ENCODE data around the gene GSDME. TPM values are rescaled to one million over a fixed set of nuclear protein-coding genes. Genes with fewer than 3 reads are reported as not detected.
A peak's percentile ranks its signal among the peaks of the same experiment; 100 is the strongest.
"Not testable (repeated sequence)": the region's sequence is repeated elsewhere in the genome, so short reads cannot be mapped to it uniquely, and the experiment has no call there.

GSDME gene
- 28.2 and 33.7 TPM in 2 replicates for total RNA-seq
- 49.6 TPM for polyA plus RNA-seq (2012)

- DNase-seq (ENCODE audit: low read depth): peak; percentile 87
Observed at GRCh38 chr7:24757353-24758275, at the start of gene GSDME. Gene GSDME, minus strand, starts transcription at chr7:24757464. Its CDS starts 7,690 bp downstream, at chr7:24749774.

DNA sequence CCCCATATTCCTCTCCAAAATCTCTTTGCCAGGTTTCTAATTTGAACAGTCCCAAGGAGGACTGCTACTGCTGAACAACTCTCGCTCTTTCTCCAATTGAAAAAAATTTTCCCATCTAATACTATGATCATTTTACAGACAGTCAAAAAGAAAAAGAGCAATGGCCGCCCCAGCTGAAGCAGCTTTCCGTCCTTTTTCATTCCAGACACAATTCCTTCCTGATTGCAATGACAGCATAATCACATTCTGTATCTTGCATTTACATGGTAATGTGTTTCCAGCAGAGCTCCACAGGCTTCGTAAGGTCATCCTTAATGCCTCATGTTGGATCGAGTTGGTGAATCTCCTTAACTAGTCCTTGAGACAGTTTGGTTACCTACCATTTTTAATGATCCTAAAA, 45.0 kb upstream of the GSDME start:
- DNase-seq (ENCODE audit: low read depth): no peak

DNA sequence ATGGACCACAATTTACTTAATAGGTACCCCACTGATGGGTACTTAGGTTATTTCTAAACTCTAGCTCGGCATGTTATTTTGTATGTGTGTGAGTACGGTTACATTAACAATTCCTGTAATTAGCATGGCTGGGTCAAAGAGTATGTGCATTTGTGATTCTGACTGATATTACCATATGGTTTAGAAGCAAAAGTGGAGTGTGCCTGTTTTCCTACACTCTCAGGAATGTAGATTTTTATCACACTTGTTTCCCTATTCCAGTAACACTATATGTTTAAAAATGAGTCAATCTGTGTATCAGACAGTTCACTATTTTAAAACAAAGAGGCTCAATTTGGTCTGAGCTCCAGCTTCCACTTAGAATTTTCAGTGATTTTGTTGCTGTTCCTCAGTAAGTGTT, 44.6 kb upstream of the GSDME start:
- DNase-seq (ENCODE audit: low read depth): no peak

DNA sequence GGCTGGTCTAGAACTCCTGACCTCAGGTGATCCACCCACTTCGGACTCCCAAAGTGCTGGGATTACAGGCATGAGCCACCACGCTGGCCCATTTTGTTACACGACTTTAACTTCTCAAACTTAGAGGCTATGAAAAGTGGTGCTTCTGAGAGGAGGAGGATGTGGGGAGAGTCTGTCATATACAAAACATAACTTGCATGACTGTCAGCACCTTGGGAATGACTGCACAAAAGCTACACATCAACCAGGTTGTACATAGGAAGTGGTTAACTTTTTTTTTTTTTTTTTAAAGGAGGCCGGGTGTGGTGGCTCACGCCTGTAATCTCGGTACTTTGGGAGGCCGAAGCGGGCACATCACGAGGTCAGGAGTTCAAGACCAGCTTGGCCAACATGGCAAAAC, 43.4 kb upstream of the GSDME start:
- DNase-seq (ENCODE audit: low read depth): no peak

- DNase-seq (ENCODE audit: low read depth): no peak
Observed at GRCh38 chr7:24800073-24800472, 42.8 kb upstream of the GSDME start.

DNA sequence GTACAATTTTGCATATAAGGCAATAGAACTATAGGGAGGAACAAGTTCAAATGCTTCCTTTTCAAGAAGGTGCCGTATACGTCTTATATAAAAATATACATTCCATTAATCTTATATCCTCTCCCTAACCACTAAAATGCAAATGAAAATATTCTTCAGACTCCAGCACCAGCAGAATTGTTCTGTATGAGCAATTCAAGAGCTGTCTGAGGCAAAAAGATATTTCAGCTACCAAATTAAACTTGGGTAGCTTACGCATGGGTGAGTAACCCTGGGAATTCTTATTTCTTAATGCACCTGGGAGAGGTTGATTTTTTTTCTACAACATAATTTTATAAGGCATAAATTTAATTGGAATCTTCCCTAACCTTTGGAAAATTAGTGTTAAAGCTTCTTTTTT, 42.2 kb upstream of the GSDME start:
- no peak for DNase-seq (ENCODE audit: low read depth)

DNA sequence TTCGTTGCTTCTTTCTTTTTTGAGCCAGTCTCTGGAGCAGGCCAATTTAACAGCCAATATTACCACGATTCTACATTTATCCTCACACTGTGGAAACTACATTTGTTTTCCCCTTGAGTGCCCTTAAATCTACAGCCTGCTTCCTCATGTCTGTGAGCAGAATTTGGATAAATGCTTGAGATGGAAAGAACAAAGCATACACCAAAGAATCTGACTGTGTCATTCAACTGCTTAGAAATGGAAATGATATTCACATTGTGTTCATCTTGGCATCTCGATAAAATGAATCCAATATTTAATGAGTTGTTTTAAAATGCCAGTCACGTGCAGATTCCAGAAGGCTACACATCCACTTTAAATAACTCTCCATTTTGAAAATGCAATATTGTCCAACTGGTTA, 41.0 kb upstream of the GSDME start:
- DNase-seq (ENCODE audit: low read depth): no peak

GRCh38 chr7:24797270-24797669, 40.0 kb upstream of the GSDME start:
- DNase-seq (ENCODE audit: low read depth): no peak

DNA sequence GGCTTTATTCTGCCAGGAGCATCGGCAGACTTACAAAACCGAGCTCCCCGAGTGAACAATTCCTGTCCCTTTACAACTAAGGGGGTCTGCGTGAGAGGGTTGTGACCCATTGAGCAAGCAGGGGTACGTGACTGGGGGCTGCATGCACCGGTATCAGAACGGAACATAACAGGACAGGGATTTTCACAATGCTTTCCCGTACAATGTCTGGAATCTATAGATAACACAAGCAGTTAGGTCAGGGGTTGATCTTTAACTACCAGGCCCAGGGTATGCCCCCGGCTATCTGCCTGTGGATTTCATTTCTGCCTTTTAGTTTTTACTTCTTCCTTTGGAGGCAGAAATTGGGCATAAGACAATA, 38.1 kb upstream of the GSDME start:
- DNase-seq (ENCODE audit: low read depth): no peak

DNA sequence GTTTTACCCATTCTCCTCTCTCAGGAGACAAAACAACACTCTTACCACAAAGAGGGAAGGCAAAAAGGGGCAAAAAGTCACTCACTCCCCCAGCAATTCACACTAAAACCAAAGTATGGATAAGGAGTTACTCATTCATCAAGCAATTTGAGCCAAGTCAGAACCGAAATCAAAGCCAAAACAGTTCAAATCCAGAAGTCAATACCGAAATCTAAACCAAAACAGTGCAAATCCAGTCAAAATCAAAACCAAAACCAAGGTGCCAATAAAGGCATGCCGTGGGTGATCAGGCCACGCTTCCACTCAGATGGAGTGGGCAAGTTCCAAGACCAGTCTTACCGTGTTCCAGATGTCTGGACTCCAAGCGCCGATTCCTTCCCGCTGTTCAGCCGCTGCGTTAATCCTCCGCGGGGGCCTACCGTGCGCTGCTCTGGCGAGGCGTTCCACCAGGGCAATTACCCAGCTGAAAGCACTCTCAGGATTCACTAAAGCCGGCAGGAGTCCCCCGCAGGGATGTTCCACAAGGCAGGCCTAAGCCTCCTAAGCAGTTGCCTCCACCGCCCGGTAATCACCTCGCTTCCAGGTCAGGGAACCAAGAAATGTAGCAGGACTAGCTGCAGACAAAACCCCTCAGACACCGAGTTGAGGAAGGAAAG, 37.6 kb upstream of the GSDME start:
- not testable (repeated sequence) for DNase-seq (ENCODE audit: low read depth)

DNA sequence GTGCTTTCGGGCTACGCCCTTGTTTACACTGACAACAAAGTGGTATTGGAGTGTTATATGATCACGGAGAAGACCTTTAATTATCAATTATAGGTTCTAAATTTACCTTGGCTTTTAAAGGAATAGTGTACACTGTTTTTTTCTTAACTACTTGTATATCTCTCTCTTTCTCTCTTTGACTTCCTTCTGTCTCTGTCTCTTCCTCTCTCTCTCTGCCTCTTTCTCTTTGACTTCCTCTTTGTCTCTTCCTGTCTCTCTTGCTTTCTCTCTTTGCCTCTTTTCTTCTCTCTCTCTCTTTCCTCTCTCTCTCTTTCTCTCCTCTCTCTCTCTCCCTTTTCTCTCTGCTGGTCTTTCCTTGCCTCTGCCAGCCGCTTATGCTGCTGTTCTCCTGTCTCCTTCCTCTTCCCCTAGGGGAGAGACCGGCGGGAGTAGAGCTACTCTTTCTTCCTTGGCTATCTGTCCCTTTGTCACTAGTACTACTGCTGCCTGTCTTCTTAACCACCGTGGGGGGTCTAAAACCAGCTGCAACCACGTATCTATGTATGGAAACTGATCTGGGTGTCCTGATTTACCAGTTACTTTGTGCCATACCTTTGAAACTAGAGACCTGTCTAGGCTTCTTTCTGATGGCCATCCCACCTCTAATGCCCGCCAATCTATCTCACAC, 36.9 kb upstream of the GSDME start:
- no peak for DNase-seq (ENCODE audit: low read depth)

- no peak for DNase-seq (ENCODE audit: low read depth)
Observed at GRCh38 chr7:24788961-24789576, 31.8 kb upstream of the GSDME start.

DNA sequence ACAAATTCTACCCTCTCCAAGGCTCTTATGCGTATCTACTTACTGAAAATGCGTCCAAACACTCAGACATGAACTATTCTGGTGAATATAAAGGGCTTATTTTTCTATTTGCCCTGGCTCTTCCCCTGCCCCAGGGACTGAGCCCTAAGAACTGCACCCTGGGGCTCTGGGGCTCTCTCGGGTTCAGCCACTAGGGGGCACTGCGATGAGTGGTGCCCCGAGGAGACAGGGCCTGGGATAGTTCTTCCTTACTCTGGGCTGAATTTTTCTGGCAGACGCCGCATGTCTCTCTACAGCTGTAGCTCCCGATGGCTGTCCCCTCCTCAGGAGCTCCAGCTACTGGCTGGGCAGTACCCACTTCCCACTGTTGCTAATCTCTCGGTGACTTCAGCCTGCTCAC, 30.8 kb upstream of the GSDME start:
- no peak for DNase-seq (ENCODE audit: low read depth)

- peak; percentile 99 for DNase-seq (ENCODE audit: low read depth)
Observed at GRCh38 chr7:24786941-24787340, 29.7 kb upstream of the GSDME start.

GRCh38 chr7:24786306-24786705, 29.0 kb upstream of the GSDME start:
- DNase-seq (ENCODE audit: low read depth): no peak

- no peak for DNase-seq (ENCODE audit: low read depth)
Observed at GRCh38 chr7:24784277-24784676, 27.0 kb upstream of the GSDME start.

- DNase-seq (ENCODE audit: low read depth): peak; percentile 51
Observed at GRCh38 chr7:24783698-24784097, 26.4 kb upstream of the GSDME start.

- no peak for DNase-seq (ENCODE audit: low read depth)
Observed at GRCh38 chr7:24781106-24781505, 23.8 kb upstream of the GSDME start.

GRCh38 chr7:24779283-24779655, 22.0 kb upstream of the GSDME start:
- no peak for DNase-seq (ENCODE audit: low read depth)

DNA sequence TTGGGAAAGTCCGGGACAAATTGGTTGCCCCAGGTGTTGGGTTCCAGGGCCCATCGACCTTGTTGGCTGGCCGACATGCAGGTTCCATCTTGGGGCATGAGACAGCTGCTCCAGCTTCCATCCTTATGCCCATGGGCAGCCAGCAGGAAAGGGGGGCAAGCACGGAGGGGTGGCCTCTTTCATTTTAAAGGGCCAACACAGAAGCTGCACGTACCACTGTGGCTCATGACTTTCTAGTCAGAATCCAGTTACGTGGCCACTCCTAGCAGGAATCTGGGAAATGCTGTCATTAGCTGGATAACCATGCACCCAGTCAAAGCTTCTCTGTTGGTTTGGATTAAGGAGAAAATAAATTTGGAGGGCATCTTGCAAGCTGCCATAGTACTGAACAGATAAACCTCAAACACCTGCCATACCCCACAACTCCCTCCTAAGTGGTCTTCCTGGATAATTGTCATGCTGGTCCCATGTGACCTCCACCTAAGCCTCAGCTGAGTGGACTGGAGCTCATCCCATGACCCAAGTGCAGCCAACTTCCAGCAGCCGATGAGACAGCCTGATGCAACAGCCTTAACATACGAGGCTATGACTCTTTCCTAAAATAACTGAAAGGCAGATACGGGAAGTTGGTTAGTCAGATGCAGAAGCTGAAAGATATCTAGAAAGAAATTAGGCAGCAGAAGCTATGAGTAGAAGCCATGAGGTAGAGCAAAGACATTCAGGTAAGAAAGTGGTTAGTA, 21.4 kb upstream of the GSDME start:
- peak; percentile 98 for DNase-seq (ENCODE audit: low read depth)

DNA sequence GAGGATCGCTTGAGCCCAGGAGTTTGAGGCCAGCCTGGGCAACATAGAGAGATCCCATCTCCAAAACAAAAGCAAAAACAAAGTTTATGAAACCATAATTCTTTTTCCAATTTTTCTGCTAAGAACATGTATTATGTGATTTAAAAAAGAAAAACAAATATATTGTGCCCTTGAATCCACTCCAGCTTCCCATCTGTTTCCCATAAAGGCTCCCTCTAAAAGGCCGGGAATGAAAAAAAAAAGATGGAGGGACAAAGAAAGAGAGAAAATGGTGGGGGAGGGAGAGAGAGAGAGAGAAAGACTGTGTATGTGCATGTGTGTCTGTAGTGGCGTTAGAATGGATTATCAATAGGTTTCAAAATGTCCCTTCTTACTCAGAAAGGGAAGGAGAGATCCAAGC, 20.5 kb upstream of the GSDME start:
- no peak for DNase-seq (ENCODE audit: low read depth)

Data from myocyte (in vitro differentiated cells).